Parathyroid adenoma (tissue), 2 donors: ENCODE results near the gene KDM4B.

Experiments
- H2AFZ ChIP-seq: fragments of 300-600 bp; sonication (generic); one replicate; pipeline ENCODE4 v1.7.0; 2017; ENCODE audit warnings: antibody characterized with exemption, mild to moderate bottlenecking
- H3K27ac ChIP-seq: fragments of 300-600 bp; sonication (generic); one replicate; pipeline ENCODE4 v1.7.0; 2017
- H3K27me3 ChIP-seq: fragments of 300-600 bp; sonication (generic); one replicate; pipeline ENCODE4 v1.7.0; 2017; ENCODE audit warnings: low read length; ENCODE audit not compliant: control insufficient read depth, insufficient read depth
- H3K36me3 ChIP-seq: fragments of 300-600 bp; sonication (generic); one replicate; pipeline ENCODE4 v1.7.0; 2017; ENCODE audit warnings: low read length; ENCODE audit not compliant: control insufficient read depth, insufficient read depth
- H3K4me1 ChIP-seq: fragments of 300-600 bp; sonication (generic); one replicate; pipeline ENCODE4 v1.7.0; 2017; ENCODE audit warnings: control low read depth
- H3K4me2 ChIP-seq: fragments of 300-600 bp; sonication (generic); one replicate; pipeline ENCODE4 v1.7.0; 2017; ENCODE audit warnings: low read length
- H3K4me3 ChIP-seq: fragments of 300-600 bp; sonication (generic); one replicate; pipeline ENCODE4 v1.7.0; 2017; ENCODE audit warnings: low read depth, low read length
- H3K79me2 ChIP-seq: fragments of 300-600 bp; sonication (generic); one replicate; pipeline ENCODE4 v1.7.0; 2017; ENCODE audit warnings: control low read depth
- H3K9ac ChIP-seq: fragments of 300-600 bp; sonication (generic); one replicate; pipeline ENCODE4 v1.7.0; 2017; ENCODE audit warnings: mild to moderate bottlenecking
- H3K9me3 ChIP-seq: fragments of 300-600 bp; sonication (generic); one replicate; pipeline ENCODE4 v1.7.0; 2017; ENCODE audit warnings: low read length; ENCODE audit not compliant: control insufficient read depth
- TF ChIP-seq, protein P1 (sequence below): fragments of 300-600 bp; sonication (generic); IDR thresholded peaks from one replicate; pipeline ENCODE4 v1.7.0; 2017; ENCODE audit warnings: antibody characterized with exemption, mild to moderate bottlenecking
- donor health status: primary hyperparathyroidism.

KDM4B gene

DNA sequence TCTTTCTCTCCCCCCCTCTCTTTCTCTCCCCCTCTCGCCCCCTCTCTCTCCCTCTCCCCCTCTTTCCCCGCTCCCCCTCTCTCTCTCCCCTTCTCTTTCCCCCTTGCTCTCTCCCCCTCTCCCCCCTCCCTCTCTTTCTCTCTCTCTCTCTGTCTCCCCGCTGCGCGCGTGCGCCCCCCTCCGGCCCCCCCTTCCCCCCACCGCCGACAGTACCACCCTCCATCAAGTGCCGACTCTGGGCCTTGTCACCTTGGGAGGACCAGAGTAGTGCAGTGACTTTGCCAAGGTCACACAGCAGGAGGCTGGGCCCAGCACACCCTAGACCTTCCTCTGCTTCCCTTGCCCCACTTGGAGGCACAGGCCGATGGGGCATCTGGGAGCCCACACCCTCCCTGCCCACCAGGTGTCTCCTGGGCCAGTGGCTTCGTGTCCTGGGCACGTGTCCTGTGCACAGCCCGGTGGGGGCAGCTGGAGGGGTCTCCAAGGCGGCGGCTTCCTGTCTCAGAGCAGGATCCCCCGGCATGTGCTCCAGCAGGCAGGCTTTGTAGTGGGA is 121.6 kb downstream of the KDM4B start:
- Histone ChIP-seq H3K27me3 (no peaks in the 10 kb centered on the region), H3K79me2 (peaks cover 12% of the 10 kb centered on the region), H3K27ac (no peak overlapping the region), H3K4me1 (peaks cover 6% of the 10 kb centered on the region), H3K4me3 (no peak overlapping the region), H3K9ac (no peak overlapping the region), H3K9me3 (no peaks in the 10 kb centered on the region), H2AFZ (no peak overlapping the region), H3K4me2 (no peak overlapping the region), H3K36me3 (no peaks in the 10 kb centered on the region)
- TF ChIP-seq, protein P1, sequence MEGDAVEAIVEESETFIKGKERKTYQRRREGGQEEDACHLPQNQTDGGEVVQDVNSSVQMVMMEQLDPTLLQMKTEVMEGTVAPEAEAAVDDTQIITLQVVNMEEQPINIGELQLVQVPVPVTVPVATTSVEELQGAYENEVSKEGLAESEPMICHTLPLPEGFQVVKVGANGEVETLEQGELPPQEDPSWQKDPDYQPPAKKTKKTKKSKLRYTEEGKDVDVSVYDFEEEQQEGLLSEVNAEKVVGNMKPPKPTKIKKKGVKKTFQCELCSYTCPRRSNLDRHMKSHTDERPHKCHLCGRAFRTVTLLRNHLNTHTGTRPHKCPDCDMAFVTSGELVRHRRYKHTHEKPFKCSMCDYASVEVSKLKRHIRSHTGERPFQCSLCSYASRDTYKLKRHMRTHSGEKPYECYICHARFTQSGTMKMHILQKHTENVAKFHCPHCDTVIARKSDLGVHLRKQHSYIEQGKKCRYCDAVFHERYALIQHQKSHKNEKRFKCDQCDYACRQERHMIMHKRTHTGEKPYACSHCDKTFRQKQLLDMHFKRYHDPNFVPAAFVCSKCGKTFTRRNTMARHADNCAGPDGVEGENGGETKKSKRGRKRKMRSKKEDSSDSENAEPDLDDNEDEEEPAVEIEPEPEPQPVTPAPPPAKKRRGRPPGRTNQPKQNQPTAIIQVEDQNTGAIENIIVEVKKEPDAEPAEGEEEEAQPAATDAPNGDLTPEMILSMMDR: no peak

DNA sequence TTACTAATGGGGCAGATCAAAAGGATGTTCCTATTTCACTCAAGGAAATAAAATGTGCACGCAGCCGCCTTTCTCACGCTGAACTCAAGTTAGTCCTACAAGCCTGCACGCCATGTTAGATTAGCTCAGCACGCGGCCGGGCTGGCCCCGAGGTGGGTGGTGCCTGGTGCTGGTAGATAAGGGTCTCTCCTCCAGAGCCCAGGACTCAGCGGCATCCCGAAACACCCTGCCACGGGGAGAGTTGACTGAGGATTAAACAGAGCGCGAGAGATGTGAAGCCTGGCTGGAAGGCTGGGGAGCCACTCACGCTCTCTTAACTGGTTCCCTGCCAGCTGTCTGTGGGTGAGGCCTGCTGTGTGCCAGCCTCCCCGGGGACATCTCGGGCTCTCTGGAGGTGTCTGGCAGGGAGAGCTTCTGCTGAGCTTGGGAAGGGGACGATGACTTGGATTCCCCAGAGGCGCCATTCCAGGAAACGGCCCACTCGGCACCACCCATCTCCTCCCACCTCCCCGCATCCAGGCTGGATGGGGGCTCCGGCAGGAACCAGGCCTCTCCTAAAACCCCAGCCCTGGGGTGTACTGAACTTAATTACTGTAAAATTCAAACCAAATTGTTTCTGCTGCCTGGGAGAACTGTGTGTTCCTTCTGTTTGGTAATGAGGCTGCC is 122.2 kb downstream of the KDM4B start:
- Histone ChIP-seq H3K27me3 (no peaks in the 10 kb centered on the region), H3K9me3 (no peaks in the 10 kb centered on the region), H3K4me3 (no peak overlapping the region), H3K4me1 (peaks cover 6% of the 10 kb centered on the region), H3K79me2 (peaks cover 12% of the 10 kb centered on the region), H3K4me2 (no peak overlapping the region), H3K36me3 (no peaks in the 10 kb centered on the region), H3K9ac (no peak overlapping the region), H3K27ac (no peak overlapping the region), H2AFZ (no peak overlapping the region)
- TF ChIP-seq, protein P1: no peak

DNA sequence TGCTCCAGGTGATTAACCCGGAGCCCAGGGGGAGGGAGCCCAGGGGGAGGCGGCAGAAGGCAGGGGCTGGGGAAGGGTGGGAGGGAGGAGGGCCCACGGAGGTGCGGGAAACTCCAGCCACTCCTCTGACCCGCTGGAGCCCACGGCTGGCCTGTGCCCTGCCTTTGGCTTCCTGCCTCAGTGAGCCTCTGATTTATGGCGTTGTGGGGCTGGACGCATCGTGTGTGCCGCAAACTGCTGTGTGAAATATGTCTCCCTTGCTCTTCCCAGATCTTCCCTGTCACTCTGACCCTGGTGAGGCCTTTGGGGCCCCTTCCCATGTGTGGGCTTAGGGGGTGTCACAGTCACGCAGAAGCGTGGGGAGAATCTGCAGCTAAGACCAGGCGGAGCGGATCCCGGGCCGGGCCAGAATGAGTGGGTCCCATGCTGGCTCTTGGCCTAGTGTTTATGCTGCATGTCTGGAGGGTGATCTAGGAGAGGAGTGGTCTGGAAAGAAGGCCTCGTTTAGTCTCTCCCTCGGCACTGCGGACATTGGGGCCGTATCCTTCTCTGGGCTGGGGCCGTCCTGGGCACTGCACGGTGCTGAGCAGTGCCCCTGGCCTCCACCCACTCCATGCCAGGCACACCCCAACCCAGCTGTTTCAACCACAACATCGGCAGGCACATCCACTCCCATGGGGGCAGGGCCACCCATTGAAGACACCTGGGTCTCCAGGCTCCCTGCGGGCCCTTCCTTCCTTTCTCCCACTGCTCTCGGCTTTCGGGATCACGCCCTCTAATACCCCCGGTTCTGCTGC is 123.0 kb downstream of the KDM4B start:
- H3K79me2 ChIP-seq: peaks cover 15% of the 10 kb centered on the region

DNA sequence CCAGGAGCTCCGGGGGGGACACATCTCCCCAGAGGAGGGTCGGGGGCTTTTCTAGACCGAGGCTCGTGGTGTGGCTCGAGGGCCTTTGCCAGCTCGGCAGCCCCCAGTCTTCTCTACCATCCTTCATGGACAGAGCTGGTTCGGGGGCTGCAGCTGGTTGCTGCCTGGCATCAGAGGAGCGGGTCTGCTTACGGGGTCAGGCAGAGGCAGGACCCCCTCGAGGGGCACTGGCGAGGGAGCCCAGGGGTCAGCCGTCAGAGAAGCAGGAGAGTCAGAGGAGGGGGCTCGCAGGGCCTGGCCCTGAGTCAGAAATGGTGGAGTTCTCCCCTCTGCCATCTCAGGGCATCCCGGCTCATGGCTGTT is 123.5 kb downstream of the KDM4B start:
- H3K79me2 ChIP-seq: peaks cover 16% of the 10 kb centered on the region
- no peak overlapping the region for H3K4me2 ChIP-seq
- TF ChIP-seq, protein P1: no peak
- no peaks in the 10 kb centered on the region for H3K27me3 ChIP-seq
- no peak overlapping the region for H3K4me3 ChIP-seq
- no peak overlapping the region for H2AFZ ChIP-seq
- no peak overlapping the region for H3K27ac ChIP-seq
- H3K9me3 ChIP-seq: no peaks in the 10 kb centered on the region
- H3K36me3 ChIP-seq: no peaks in the 10 kb centered on the region
- peaks cover 6% of the 10 kb centered on the region for H3K4me1 ChIP-seq
- no peak overlapping the region for H3K9ac ChIP-seq

More for the DNA sequence above, 123.0 kb downstream of the KDM4B start:
- Histone ChIP-seq H3K9me3 (no peaks in the 10 kb centered on the region), H2AFZ (no peak overlapping the region), H3K27ac (no peak overlapping the region), H3K4me2 (no peak overlapping the region), H3K36me3 (no peaks in the 10 kb centered on the region), H3K9ac (no peak overlapping the region), H3K4me1 (peaks cover 6% of the 10 kb centered on the region), H3K4me3 (no peak overlapping the region), H3K27me3 (no peaks in the 10 kb centered on the region)
- TF ChIP-seq, protein P1: no peak
